NCI-H1436 treated with DMSO at 0.1 percent for 48 hours (cell line): Measurements from ENCODE around the gene HDAC5.
"Not testable (repeated sequence)": the region's sequence is repeated elsewhere in the genome, so short reads cannot be mapped to it uniquely, and the experiment has no call there.

Experiments
- DNase-seq: peaks from one replicate; lab custom pipeline; 2025; lab: John Stamatoyannopoulos, UW

The HDAC5 gene

GRCh38 chr17:44132275-44132821 is 8.9 kb upstream of the HDAC5 start:
- DNase-seq = no peak

- not testable (repeated sequence) for DNase-seq
These were observed 7.9 kb upstream of the HDAC5 start for GRCh38 chr17:44131372-44131771.

- no peak for DNase-seq
These were observed 7.4 kb upstream of the HDAC5 start for GRCh38 chr17:44130693-44131349.

- no peak for DNase-seq
These were observed 4.9 kb upstream of the HDAC5 start for GRCh38 chr17:44128383-44128782.

GRCh38 chr17:44124118-44124438 is 637 bp upstream of the HDAC5 start:
- DNase-seq = no peak

- DNase-seq = no peak
These were observed 555 bp downstream of the HDAC5 start for GRCh38 chr17:44122816-44123355.

- no peak for DNase-seq
These were observed 1.2 kb downstream of the HDAC5 start for GRCh38 chr17:44121997-44122815.

GRCh38 chr17:44120851-44121605 is 2.4 kb downstream of the HDAC5 start:
- no peak for DNase-seq

GRCh38 chr17:44120281-44120680 is 3.2 kb downstream of the HDAC5 start:
- not testable (repeated sequence) for DNase-seq

- DNase-seq = no peak
These were observed 3.6 kb downstream of the HDAC5 start for GRCh38 chr17:44119798-44120197.

GRCh38 chr17:44119062-44119461 is 4.4 kb downstream of the HDAC5 start:
- no peak for DNase-seq

GRCh38 chr17:44118427-44119050 is 4.9 kb downstream of the HDAC5 start:
- DNase-seq = no peak

- no peak for DNase-seq
These were observed 6.1 kb downstream of the HDAC5 start for GRCh38 chr17:44117351-44117750.

- no peak for DNase-seq
These were observed 7.6 kb downstream of the HDAC5 start for GRCh38 chr17:44115585-44116415.

- DNase-seq = no peak
These were observed 9.3 kb downstream of the HDAC5 start for GRCh38 chr17:44113868-44114840.

- DNase-seq = no peak
These were observed 10.1 kb downstream of the HDAC5 start for GRCh38 chr17:44113382-44113781.

- DNase-seq = no peak
These were observed 10.9 kb downstream of the HDAC5 start for GRCh38 chr17:44112284-44113280.

- DNase-seq = no peak
These were observed 11.7 kb downstream of the HDAC5 start for GRCh38 chr17:44111777-44112176.
